ENCODE results near the gene PTGDS.

Gene PTGDS

GRCh38 chr9:136946228-136947027 lies 30.9 kb upstream of the PTGDS start:
- DNase-seq, result no peak

GRCh38 chr9:136947028-136947891 lies 30.0 kb upstream of the PTGDS start:
- DNase-seq, result no peak

GRCh38 chr9:136947955-136948510 lies 29.3 kb upstream of the PTGDS start:
- DNase-seq, result no peak

GRCh38 chr9:136949239-136949816 lies 28.0 kb upstream of the PTGDS start:
- DNase-seq, result no peak

- peak; percentile 98 for DNase-seq
These were observed 27.3 kb upstream of the PTGDS start for GRCh38 chr9:136949817-136950655.

- DNase-seq, result no peak
These were observed 26.5 kb upstream of the PTGDS start for GRCh38 chr9:136950656-136951276.

- DNase-seq, result no peak
These were observed 25.6 kb upstream of the PTGDS start, which contains the start of gene LCN12 for GRCh38 chr9:136951541-136952320. TSS of gene LCN12 (plus strand) at chr9:136952273. CDS start at chr9:136952328, 55 bp downstream.

- no peak for DNase-seq
These were observed 24.9 kb upstream of the PTGDS start for GRCh38 chr9:136952321-136952850.

- DNase-seq, result no peak
These were observed 24.2 kb upstream of the PTGDS start for GRCh38 chr9:136952876-136953770.

GRCh38 chr9:136953771-136954269 lies 23.5 kb upstream of the PTGDS start:
- no peak for DNase-seq

GRCh38 chr9:136954270-136955083 lies 22.8 kb upstream of the PTGDS start:
- no peak for DNase-seq

- DNase-seq, result no peak
These were observed 21.9 kb upstream of the PTGDS start for GRCh38 chr9:136955202-136955942.

- DNase-seq, result no peak
These were observed 21.4 kb upstream of the PTGDS start for GRCh38 chr9:136955943-136956335.

GRCh38 chr9:136956604-136957003 lies 20.7 kb upstream of the PTGDS start:
- no peak for DNase-seq

- DNase-seq, result no peak
These were observed 19.8 kb upstream of the PTGDS start for GRCh38 chr9:136957461-136957860.

- no peak for DNase-seq
These were observed 19.4 kb upstream of the PTGDS start for GRCh38 chr9:136957901-136958300.

- no peak for DNase-seq
These were observed 18.8 kb upstream of the PTGDS start for GRCh38 chr9:136958473-136958872.

All from activated CD4-positive, alpha-beta T cell treated with anti-CD3 and anti-CD28 coated beads for 48 hours (primary cell).